GM19467 (cell line): ENCODE measurements around the gene LRRC73.
"Not testable (repeated sequence)": the region's sequence is repeated elsewhere in the genome, so short reads cannot be mapped to it uniquely, and the experiment has no call there.

ENCODE experiments used
- ATAC-seq: cut with Tn5 transposase; IDR thresholded peaks from one replicate; pipeline ENCODE4 v1.9.1; 2021; ENCODE audit warnings: mild to moderate bottlenecking, moderate library complexity; ENCODE audit not compliant: unreplicated experiment

Gene LRRC73, protein sequence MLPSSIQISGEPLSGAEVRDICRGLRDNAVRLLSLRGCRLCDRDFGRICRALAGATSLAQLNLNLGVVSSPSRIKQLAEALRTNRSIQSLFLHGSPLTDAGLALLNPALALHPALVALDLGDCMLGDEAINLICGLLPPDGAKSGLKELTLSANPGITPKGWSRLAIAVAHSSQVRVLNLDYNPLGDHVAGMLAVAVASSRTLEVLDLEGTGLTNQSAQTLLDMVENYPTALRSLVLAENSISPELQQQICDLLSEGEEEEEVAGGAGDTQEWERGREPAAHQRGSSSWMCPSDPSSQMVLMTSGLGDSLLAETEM

DNA sequence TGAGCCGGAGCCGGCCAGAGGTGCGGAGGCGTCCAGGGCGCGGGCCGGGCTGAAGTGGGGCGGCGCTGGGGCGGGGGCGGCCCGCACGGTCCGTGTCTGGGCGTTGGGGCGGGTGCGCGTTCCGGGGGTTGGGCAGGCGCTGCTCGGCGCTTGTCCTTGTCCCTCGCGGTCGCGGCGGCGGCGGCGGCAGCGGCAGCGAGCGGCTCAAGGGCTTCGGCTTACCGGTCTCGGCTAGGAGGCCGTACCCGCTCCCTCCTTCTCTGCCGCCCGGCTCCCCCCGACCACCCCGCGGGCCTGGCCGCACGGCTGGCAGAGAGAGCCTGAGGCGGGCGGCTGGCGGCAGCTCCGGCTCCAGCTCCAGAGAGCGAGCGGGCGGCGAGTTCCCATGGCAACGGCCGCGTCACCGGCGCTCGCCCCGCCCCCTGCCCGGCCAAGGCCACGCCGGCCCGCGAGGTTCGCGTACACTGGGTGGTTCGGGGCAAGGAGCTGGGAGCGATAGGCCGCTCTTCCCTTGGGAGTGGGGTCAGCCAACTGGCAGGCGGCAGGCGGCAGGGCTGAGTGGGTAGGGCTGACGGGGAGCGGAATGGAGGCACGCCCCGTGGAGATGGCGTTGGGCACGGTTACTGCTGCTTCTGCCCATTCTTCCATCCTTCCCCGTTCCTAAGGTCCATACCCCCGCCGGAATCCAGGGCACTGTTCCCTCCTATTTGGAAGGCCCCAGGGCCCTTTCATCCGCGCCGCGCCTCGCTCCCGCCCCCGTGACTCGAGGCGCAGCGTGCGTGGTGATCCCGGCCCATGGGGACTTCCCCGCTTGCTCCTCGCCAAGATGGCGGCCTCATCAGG, at the start of gene LRRC73:
Gene LRRC73 (minus strand): TSS at position 363 of the 843 bp plus-strand sequence. CDS start 561 bp downstream, outside the sequence.
- ATAC-seq, result peak; percentile 43

DNA sequence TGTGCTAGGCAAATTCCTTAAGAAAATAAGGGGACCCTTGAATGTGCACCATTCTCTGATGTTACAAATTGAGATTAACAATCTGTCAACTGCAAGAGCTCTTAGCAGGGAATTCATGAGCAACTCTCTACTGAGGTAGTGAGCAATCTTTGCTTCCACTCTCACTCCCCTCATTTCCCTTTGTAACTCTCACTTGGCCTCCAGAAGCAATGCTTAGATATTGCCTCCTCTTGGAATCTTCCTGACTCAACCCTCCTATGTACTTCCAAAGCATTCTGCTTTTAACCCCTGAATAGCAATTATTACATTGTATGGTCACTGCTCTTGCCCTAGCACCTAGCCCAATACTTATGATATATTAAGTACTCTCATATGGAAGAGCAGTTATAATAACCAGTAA, 49.2 kb upstream of the LRRC73 start:
- no peak for ATAC-seq

DNA sequence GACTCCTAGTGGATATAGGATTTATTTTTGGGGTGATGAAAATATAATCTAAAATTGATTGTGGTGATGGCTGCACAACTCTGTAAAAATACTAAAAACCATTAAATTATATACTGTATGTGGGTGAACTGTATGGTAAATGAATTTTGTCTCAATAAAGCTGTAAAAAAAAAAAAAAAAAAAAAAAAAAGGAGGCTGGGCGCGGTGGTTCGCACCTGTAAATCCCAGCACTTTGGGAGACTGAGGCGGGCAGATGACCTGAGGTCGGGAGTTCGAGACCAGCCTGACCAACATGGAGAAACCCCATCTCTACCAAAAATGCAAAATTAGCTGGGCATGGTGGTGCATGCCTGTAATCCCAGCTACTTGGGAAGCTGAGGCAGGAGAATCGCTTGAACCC, 47.5 kb upstream of the LRRC73 start:
- ATAC-seq, result not testable (repeated sequence)

DNA sequence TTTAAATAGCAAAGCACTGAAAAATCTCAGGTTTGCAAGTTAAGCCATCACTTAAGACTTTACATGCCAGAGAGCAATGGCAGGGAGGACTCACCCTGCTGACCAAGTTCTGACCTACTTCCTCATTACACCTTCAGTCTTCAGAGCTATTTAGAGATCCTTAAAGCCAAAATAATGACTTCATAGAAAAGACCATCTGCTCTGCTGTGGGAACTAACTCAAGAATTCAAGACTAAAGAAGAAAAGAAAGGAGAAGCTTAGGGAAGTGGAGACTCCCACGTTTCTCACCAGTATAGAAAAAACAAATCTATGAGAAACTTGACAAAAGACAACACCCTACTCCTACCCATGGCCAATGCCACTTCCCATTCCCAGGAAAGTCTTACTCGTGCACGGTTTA, 37.1 kb upstream of the LRRC73 start:
- ATAC-seq, result no peak

DNA sequence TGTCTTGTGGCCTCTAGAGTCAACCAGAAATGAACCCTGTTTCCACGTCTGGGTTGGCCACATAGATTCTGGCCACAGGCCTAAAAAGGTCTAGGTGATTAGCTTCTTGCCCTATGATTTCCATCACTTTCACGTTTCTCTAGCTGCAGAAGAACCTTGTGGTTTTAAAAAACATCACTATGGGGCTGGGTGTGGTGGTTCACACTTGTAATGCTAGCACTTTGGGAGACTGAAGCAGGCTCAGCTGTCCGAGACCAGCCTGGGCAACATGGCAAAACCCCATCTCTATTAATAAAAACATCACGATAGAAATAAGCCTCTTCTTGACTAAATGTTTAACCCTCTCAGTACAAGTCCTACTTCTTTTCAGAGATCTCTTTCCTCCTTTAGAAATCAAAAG, 34.3 kb upstream of the LRRC73 start:
- no peak for ATAC-seq

DNA sequence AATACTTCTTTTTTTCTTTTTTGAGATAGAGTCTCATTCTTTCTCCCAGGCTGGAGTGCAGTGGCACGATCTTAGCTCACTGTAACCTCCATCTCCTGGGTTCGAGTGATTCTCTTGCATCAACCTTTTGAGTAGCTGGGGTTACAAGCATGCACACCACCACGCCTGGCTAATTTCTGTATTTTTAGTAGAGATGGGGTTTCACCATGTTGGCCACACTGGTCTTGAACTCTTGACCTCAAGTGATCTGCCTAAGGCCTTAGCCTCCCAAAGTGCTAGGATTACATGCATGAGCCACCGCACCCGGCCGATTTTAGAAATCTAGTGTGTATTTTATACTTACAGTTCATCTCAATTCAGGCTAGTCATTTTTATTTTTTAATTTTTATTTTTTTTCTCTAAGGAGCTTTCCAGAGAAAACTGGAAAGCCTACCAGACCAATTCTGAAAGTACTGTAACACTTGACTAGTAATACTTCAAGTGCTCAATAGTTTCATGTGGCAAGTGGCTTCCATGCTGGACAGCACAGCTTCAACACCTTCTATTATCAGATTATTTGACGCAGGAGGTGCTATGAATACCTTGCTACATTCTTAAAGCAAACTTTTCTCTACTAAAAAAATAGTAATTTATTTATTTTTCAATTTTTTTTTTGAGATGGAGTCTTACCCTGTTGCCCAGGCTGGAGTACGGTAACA, 31.8 kb upstream of the LRRC73 start:
- no peak for ATAC-seq

DNA sequence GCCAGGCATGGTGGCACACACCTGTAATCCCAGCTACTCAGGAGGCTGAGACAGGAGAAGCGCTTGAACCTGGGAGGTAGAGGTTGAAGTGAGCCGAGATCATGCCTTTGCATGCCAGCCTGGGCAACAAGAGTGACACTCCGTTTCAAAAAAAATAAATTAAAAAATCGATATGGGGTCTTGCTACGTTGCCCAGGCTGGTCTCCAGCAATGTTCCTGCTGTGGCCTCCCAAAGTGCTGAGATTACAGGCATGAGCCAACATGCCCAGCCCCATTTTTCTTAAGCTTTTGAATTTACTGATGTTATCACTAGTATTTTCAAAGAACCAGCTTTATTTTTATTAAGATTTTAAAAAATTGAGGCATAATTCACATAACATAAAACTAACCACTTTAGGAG, 30.4 kb upstream of the LRRC73 start:
- no peak for ATAC-seq

DNA sequence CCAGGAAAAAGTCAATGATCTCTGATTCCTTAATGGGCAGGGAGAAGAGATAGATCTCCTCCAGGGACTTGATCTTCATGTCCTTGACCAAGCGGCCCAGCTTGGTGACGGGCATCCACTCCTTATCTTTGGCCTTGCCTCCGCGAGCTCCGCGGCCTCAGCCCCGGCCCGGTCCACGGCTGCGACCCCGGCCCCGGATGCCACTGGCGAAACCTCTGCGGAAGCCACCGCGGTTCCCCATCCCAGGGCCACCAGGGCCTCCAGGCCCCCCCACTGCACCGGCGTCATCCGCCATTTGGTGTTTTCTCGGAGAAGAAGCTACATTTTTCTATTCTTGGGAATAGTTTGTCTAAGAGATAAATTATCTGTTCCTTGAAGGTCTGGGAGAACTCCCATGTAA, 29.3 kb upstream of the LRRC73 start:
- ATAC-seq, result not testable (repeated sequence)

DNA sequence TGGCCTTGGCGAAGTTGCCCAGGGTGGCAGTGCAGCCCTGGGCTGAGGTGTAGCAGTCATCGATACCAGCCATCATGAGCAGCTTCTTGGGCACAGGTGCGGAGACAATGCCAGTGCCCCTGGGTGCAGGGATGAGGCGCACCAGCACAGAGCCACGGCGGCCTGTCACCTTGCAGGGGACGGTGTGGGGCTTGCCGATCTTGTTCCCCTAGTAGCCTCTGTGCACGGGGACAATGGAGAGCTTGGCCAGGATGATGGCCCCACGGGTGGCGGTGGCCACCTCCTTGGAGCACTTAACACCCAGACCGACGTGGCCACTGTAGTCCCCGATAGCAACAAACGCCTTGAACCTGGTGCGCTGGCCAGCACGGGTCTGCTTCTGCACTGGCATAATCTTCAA, 28.8 kb upstream of the LRRC73 start:
- ATAC-seq, result not testable (repeated sequence)

DNA sequence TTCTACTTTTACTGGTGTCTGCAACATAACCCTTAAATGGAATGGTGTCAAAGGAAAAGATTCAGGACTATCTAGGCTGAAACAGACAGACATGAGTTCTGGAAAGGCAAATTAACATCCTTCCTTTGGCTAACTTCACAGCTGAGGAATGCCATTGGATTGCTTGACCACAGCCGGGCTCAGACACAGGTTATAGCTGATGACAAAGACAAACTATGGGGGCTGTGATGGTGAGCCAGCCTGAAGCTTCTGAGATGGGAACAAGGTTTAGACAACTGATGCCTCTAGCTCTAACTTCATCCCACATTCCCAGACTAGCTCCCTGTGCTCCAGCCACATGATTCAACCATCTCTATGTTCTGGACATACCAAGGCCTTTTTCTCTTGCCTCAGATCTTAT, 22.1 kb upstream of the LRRC73 start:
- no peak for ATAC-seq

DNA sequence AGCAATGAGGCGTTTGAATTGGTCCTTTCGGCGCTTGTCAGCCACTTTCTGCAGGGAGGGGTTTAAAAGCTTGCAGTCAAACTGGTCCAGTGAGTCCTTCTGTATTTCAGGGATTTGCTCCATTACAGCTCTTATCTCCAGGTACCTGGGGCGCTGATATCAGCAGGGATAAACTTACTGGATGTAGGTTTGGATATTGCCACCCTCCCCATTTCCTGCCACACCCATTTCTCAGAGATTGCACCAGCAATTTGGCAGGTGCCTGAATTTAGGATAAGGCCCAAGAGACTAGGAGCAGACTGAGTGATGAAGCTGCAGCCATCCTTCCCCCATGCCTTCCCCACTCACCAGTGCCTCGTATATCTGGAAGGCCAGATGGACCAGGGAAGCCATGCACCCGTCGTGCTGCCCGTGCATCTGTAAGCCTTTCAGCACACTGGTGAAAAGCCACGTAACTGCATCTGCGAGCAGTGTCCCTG, 14.4 kb upstream of the LRRC73 start:
- ATAC-seq, result no peak

DNA sequence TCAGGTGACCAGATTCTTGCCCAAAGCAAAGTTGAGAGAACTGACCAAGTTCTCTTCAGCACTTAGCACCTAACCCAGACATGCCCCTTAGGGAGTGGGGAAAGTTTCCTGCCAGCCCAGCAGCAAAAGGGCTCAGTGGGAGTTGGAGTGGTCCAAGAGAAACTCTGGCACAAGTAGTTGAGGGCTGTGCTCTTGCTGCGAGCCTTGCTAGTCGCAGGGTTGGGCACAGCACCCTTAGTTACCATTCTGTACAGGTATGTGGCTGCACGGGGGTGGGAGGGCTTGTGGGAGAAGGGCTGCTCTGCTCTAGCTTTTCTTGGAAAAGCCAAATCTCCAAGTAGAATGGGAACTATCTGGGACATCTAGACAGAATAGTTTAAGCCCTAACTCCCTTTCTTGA, 13.1 kb upstream of the LRRC73 start:
- ATAC-seq, result no peak

DNA sequence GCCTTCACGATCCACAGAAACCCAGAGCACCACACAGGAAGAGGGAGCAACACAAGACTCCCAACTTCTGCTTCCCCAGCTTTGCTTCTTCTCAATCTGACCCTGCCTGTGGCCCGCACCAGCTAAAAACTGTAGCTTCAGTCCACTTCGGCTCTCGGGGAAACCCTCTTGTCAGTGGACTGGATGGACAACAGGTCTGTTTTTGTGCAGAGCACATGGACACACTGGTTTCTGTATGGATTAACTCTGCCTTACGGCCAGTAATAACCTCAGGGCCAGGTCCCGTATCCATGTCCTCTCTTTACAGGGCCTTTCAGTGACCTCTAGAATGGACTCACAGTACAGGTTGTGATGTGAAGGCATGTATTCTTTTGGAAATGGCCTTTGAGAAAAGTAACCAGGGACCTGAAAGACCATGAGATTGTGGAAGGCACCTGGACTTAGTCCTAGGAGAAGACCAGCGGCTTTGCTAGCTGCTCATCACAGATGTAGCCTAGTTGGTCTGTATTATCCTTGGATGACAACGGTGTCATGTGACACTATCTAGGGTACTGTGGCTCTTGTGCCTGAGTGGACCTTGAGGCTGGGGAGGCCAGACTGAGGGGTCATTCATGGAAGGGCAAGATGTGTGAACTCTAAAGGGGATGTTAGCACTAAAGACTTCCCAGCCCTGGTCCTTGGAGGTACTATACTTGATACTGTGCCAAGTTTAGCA, 12.6 kb upstream of the LRRC73 start:
- no peak for ATAC-seq

DNA sequence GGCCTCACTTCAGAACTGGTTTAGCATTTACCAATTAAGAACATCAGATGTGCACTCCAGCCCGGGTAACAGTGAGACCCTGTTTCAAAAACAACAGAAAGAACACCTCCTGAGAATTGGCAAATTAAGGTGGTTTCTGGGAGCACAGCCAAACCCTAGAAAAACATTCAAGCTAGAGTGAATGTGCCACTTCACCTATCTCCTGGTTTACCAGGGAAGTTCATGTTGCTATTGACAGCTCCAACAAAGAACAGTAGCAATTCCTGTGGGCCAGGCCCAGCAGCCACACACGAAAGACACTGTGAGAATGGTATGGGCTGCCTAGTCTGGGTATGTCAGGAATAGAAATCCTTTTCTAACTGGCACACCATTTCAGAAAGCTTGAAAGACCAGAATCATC, 11.7 kb upstream of the LRRC73 start:
- no peak for ATAC-seq

DNA sequence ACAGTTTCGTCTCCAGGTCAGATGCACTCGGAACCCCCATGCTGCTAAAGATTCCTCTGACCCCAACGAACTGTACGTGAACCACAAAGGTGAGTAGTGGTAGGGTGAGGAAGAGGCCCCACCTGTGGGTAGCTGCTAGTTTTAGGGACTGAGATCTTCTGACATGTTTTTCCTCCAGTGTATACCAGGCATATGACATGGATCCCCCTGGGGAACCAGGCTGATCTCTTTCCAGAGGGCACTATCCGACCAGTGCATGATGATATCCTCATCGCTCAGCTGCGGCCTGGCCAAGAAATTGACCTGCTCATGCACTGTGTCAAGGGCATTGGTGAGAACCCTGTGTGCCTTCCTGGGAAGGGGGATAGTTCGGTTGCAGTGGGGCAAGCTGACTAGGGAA, 10.0 kb upstream of the LRRC73 start:
- ATAC-seq, result no peak

DNA sequence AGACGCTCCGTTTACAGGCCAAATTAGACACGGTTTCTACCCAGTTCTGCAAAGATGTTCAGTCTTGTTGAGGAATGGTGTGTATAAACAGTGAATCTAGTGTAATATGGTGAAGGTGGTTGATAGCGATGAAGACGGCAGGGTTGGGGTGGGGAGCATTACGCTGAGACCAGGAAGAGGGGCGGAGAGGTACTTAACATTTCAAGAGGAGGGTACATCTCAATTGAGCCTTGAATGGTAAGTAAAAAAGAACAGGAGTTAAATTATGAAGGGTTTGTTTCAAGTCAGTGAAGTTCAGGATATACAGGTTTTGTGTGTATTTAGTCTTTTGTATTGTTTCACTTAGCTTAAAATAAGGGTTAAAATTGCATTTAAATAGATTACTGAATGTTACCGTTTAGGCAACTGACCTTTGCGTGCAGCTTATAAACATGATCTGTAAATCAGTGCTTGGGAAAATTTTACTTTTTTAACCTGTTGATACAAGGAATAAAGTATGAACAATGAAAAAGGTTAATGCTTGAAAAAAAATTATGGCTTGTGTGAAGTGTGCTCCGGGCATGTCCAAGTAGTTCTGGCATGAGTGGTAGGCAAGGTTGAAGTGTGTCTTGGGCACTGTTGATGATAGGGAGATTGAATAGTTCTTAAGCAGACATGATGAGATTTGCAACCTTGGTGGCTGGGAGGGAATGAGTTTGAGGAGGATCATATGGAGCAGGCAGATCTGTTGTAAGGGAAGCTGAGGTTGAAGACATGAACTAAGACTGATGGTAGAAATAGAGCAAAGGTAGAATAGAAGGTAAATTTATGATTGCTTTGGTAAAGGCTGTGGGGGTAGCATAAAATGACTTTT, 7.6 kb upstream of the LRRC73 start:
- no peak for ATAC-seq

DNA sequence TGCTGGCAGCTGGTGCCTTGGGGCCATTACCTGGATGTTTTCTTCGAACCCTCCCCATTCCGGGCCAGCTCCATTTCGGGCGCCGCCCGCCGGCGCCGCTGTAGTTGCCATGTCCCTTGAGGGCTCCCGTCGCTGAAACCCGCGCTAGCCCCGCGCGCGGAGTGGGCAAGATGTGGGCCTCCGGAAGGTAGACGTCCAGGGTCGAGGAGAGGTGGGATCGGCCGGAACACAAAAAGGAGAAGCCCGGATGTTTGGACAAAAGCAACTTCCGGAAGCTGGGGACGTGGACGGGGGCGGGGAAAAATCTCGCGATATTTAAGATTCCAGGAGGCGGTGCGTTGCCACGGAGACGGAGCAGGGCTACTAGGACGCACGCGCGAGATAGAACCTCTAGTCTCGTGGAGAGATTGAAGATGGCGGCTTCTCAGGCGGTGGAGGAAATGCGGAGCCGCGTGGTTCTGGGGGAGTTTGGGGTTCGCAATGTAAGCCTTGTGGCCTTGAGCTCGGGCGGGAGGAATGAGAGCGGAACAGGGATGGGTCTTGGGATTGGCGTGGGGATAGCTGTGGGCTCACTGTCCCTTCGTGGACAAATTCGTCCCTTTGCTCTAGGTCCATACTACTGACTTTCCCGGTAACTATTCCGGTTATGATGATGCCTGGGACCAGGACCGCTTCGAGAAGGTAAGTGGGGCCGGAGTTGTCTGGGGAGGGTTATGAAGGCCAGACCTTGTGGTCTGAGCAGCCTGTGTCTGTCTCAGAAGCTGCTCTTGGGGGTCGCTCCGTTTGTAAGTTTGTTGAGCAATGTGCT, 6.8 kb upstream of the LRRC73 start, which contains the start of the genes POLR1C and YIPF3:
Gene POLR1C (plus strand): TSS at position 393 of the 808 bp plus-strand sequence. CDS start 21 bp downstream, at position 414.
Gene YIPF3 (minus strand): TSS at position 230 of the 808 bp plus-strand sequence. CDS start 119 bp downstream, at position 111.
- peak; percentile 75 for ATAC-seq

DNA sequence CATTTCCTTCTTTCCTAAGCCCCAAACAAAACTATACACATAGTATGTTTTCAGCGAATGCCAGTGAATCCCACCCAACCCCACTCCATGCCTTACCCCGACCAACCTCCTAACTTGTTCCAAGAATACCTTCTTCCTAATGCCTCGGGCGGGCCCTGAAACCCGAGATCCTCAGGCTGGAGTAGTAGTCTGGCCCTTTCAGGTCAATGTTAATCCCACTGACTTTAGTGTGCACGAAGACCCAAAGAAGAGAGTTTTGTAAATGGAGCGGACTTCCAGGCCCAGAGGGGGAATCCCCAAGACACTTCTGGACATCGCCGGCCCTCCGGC, 6.2 kb upstream of the LRRC73 start:
- no peak for ATAC-seq

DNA sequence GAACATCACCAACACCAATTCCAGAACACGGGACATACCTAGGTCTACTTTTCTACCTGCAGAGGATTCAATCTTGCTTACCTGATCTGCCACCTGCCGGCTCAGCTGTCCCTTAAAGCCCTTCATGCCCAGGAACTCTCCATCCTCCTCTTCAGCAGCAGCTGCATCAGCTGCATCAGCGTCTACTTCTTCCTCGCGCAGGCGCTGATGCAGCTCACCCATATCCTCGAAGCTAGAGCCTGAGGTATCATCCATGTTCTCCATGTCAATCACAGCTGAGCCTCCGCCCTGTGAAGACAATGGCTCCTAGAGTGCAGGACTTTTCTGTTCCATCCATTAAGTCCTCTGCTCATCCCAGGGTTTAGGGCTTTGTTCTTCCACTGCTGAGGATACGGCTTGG, 5.7 kb upstream of the LRRC73 start:
- ATAC-seq, result no peak
